ENCODE results near the gene COL4A1.

DNA sequence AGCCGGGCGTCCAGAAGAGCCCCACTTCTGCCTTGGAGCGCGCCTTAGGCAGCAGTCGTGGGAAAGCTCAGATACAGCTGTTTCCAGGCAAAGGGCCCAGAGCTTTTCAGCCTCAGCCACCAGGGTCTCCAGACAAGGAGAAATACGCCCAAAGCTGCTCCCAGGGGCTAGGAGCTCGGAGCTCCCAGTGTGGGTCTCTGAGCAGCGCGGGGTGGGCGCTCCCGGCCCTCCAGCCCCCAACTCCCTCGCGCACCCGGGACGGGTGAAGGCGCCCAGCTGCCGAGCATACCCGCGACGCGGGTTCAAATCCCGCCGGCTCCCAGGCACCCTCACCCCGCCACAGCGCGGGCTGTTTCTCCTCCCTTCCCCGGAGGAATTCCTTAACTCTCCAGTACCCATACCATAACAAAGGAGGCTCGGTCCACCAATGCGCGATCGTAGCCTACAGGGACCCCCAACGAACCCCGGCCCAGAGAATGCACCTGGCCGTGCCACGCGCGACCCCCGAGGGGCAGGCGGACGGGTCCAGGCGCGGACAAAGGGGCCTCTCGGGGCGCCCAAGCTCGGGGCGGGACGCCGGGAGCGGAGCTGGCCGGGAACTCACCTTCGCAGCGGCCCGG is 507 bp downstream of the COL4A1 start:
- no peak for TF ChIP-seq GATA2 (IDR thresholded peaks at IDR 0.05; ENCODE audit: low read depth, low read length)
- TF ChIP-seq GATA3 (IDR thresholded peaks at IDR 0.05; ENCODE audit: low read depth, low read length): no peak

Data from SH-SY5Y (cell line).